ENCODE measurements around the gene IL34.

IL34 gene

GRCh38 chr16:70610273-70611223 is 35.8 kb upstream of the IL34 start:
- H3K4me1 ChIP-seq (ENCODE audit: control insufficient read depth in 1 of 2, insufficient read depth in 1 of 2, low read depth in 1 of 2, low read length in 1 of 2), result no peaks in the 10 kb centered on the region
- no peaks in the 10 kb centered on the region for H3K9me3 ChIP-seq
- TF ChIP-seq CTCF (IDR thresholded peaks at IDR 0.05), result no peak
- H3K27me3 ChIP-seq, result no peaks in the 10 kb centered on the region
- no peak overlapping the region for H3K27ac ChIP-seq
- no peaks in the 10 kb centered on the region for H3K36me3 ChIP-seq
- H3K4me3 ChIP-seq (ENCODE audit: low read depth in 1 of 2, low read length in 1 of 2), result no peak overlapping the region

- TF ChIP-seq CTCF (IDR thresholded peaks at IDR 0.05), result no peak
- no peaks in the 10 kb centered on the region for H3K27me3 ChIP-seq
- no peak overlapping the region for H3K27ac ChIP-seq
- H3K4me3 ChIP-seq (ENCODE audit: low read depth in 1 of 2, low read length in 1 of 2), result no peak overlapping the region
- no peaks in the 10 kb centered on the region for H3K4me1 ChIP-seq (ENCODE audit: control insufficient read depth in 1 of 2, insufficient read depth in 1 of 2, low read depth in 1 of 2, low read length in 1 of 2)
- no peaks in the 10 kb centered on the region for H3K9me3 ChIP-seq
- no peaks in the 10 kb centered on the region for H3K36me3 ChIP-seq
Observed at GRCh38 chr16:70611224-70611598, 35.1 kb upstream of the IL34 start.

GRCh38 chr16:70611785-70612303 is 34.5 kb upstream of the IL34 start:
- Histone ChIP-seq H3K4me1 (ENCODE audit: control insufficient read depth in 1 of 2, insufficient read depth in 1 of 2, low read depth in 1 of 2, low read length in 1 of 2) (no peaks in the 10 kb centered on the region), H3K36me3 (no peaks in the 10 kb centered on the region), H3K27ac (no peak overlapping the region), H3K9me3 (no peaks in the 10 kb centered on the region), H3K27me3 (no peaks in the 10 kb centered on the region), H3K4me3 (ENCODE audit: low read depth in 1 of 2, low read length in 1 of 2) (no peak overlapping the region)
- TF ChIP-seq CTCF (IDR thresholded peaks at IDR 0.05), result no peak

GRCh38 chr16:70612931-70613330 is 33.4 kb upstream of the IL34 start:
- Histone ChIP-seq H3K9me3 (no peaks in the 10 kb centered on the region), H3K4me3 (ENCODE audit: low read depth in 1 of 2, low read length in 1 of 2) (no peak overlapping the region), H3K4me1 (ENCODE audit: control insufficient read depth in 1 of 2, insufficient read depth in 1 of 2, low read depth in 1 of 2, low read length in 1 of 2) (no peaks in the 10 kb centered on the region), H3K36me3 (no peaks in the 10 kb centered on the region), H3K27me3 (no peaks in the 10 kb centered on the region), H3K27ac (no peak overlapping the region)
- no peak for TF ChIP-seq CTCF (IDR thresholded peaks at IDR 0.05)

- no peaks in the 10 kb centered on the region for H3K36me3 ChIP-seq
- no peaks in the 10 kb centered on the region for H3K4me1 ChIP-seq (ENCODE audit: control insufficient read depth in 1 of 2, insufficient read depth in 1 of 2, low read depth in 1 of 2, low read length in 1 of 2)
- no peak overlapping the region for H3K4me3 ChIP-seq (ENCODE audit: low read depth in 1 of 2, low read length in 1 of 2)
- H3K27me3 ChIP-seq, result no peaks in the 10 kb centered on the region
- TF ChIP-seq CTCF (IDR thresholded peaks at IDR 0.05), result no peak
- H3K9me3 ChIP-seq, result no peaks in the 10 kb centered on the region
- no peak overlapping the region for H3K27ac ChIP-seq
Observed at GRCh38 chr16:70614208-70614951, 32.0 kb upstream of the IL34 start.
